A673 (cell line): Measurements from ENCODE around the gene COL13A1.

Experiments used
- EZH2 ChIP-seq: fragments of 200-600 bp; sonication (generic); IDR thresholded peaks from 2 replicates; pipeline ENCODE4 v1.6.1; 2017; ENCODE audit warnings: borderline replicate concordance, low read depth, mild to moderate bottlenecking, mixed read lengths, antibody characterized with exemption, low read length; ENCODE audit not compliant: poor library complexity, severe bottlenecking
- TF ChIP-seq, protein P1 (sequence below): fragments of 300-800, 200-600 bp; sonication (generic); conservative IDR thresholded peaks from 2 replicates; pipeline ENCODE4 v1.5.1; 2017; ENCODE audit warnings: low read depth, mild to moderate bottlenecking, antibody characterized with exemption, low read length, moderate library complexity, mixed read lengths

- TF ChIP-seq, protein P1, sequence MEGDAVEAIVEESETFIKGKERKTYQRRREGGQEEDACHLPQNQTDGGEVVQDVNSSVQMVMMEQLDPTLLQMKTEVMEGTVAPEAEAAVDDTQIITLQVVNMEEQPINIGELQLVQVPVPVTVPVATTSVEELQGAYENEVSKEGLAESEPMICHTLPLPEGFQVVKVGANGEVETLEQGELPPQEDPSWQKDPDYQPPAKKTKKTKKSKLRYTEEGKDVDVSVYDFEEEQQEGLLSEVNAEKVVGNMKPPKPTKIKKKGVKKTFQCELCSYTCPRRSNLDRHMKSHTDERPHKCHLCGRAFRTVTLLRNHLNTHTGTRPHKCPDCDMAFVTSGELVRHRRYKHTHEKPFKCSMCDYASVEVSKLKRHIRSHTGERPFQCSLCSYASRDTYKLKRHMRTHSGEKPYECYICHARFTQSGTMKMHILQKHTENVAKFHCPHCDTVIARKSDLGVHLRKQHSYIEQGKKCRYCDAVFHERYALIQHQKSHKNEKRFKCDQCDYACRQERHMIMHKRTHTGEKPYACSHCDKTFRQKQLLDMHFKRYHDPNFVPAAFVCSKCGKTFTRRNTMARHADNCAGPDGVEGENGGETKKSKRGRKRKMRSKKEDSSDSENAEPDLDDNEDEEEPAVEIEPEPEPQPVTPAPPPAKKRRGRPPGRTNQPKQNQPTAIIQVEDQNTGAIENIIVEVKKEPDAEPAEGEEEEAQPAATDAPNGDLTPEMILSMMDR, result peak; percentile 40
- TF ChIP-seq EZH2, result no peak
Measured at GRCh38 chr10:69861251-69862240, 59.8 kb downstream of the COL13A1 start.
